HG02981 (cell line): ENCODE results near the gene GET3.
A peak's percentile ranks its signal among the peaks of the same experiment; 100 is the strongest.
"Not testable (repeated sequence)": the region's sequence is repeated elsewhere in the genome, so short reads cannot be mapped to it uniquely, and the experiment has no call there.

Source experiments
- ATAC-seq: cut with Tn5 transposase; IDR thresholded peaks from one replicate; pipeline ENCODE4 v1.9.1; 2021; ENCODE audit warnings: mild to moderate bottlenecking, moderate library complexity; ENCODE audit not compliant: unreplicated experiment

Gene GET3

DNA sequence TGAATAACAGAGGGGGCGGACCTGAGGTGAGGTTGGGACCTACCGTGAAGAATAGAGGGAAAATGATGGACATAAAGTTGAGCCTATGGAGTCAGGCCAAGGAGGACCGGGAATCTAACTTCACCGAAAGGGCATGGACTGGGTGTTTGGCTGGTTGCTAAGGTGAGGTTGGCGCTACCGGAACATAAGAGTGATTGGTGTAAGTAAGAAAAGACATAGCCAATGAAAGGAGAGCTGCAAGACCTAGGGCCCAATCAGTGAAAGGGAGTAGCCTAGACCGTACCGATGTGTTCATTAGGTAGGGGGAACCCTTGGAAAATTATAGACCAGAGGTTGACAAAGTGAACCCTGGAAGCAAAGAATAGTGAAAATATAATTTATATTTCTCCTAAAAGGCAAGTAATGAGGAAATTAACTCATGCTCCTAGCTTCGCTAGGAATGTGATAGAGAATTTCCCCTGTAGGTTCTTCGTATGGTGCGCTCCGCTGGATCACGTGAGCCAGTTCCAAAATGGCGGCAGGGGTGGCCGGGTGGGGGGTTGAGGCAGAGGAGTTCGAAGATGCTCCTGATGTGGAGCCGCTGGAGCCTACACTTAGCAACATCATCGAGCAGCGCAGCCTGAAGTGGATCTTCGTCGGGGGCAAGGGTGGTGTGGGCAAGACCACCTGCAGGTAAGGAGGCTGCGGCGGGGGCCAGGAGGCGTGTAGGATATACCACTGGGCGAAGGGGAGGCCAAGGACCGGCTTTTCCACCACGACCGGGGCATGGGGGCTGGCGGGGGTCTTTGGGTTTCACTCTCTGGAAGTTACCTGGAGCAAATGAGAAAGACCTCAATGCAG lies at the start of gene GET3:
GET3 (plus strand) TSS at position 503 of the 840 bp plus-strand sequence; CDS start at position 512, 9 bp downstream.
- ATAC-seq: peak; percentile 69

DNA sequence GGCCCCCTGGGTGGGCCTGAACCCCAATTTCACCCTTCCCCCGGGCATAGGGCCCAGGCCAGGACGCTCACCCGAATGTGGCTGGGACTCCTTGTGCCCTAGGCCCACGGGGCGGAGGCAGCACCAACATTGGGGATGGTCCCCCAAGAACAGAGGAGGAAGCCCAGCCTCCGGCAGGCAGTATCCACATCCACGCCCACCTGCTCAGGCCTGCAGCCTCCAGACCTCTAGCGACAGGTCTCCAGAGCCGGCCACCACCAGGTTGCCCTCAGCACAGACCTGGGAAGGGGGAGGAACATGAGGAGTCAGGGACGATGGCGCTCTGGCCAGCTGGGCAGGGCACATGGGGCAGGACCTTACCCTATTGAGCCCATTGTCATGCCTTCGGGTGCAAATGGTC lies 48.3 kb upstream of the GET3 start:
- ATAC-seq: no peak

DNA sequence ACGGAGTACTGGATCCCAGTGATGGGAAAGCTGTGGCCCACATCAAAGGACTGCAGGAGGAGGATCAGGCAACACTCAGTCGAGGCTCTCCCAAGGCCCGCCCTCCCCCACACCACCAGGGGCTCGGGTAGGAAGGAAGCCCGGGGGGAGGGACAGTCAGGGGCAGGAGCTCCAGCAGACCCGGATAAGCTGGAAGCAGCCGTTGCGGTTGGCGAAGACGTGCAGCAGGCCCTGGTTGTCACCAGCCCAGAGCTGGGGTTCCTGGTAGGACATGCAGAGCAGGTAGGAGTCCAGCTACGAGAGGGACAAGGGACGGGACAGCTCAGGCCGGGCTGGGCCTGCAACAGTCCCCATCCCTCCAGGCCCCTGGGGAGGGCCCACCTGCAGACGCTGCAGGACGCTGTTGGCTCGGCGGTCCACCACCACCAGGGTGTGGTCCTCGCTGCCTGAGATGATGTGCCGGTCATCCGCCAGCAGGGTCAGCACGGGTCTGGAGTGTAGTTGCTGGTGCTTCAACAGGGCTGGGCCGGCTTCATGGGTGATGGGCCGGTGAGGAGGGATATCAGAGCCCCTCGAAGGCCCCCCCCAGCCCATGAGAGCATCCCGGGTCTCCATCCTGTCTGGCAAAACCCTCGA lies 47.6 kb upstream of the GET3 start:
- no peak for ATAC-seq

DNA sequence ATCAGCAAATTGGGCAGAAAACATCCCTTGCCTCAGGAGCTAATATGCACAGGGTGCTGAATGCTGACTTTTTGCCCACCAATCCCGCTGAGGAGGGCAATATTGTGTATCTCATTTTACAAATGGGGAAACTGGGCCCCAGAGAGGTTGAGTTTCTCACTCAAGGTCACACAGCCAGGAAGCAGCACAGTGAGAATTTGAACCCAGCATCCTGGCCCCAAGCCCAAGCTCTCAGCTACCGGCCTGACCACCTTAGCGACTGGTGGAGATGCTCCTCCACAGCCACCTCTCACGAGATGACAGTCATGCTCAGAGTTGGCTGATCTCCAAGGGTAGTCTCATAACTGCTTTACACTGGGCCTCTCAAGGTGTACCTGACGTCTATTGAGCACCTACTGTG lies 44.3 kb upstream of the GET3 start:
- ATAC-seq: no peak

DNA sequence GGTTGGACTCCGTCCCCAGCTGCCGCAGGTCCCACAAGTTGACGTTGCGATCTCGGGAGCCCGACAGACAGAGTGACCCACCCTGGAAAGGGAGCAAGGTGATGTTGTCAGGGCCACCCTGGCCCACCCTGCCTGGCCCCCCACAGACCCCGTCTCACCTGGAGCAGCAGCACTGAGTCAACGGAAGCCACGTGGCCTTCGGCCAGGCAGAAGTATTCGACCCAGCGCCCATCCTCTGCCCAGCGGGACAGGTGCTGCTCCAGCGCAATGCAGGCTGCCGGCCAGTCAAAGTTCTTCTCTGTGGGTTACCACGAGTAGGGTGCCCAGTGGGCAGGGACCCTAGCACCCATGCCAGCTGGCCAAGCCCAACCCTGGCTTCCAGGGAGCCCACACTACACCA lies 42.7 kb upstream of the GET3 start:
- ATAC-seq: no peak

DNA sequence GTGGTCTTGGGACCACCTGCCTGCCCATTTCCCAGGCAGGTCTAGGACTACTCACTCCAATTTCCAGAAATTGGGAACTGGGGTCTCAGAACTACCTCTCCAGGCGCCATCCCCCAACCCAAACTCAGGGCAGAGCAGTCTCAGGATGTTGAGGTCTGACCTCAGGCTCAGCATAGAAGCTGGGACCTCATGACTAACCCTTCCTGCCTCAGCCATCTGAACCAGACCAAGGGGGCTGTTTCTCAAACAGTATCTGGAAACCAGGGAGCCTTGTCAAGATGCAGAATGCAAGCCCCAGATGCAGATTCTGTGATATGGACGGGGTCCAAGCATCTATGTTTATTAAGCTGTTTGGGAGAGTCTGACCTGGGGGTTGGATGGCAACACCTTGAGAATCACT lies 42.2 kb upstream of the GET3 start:
- no peak for ATAC-seq

DNA sequence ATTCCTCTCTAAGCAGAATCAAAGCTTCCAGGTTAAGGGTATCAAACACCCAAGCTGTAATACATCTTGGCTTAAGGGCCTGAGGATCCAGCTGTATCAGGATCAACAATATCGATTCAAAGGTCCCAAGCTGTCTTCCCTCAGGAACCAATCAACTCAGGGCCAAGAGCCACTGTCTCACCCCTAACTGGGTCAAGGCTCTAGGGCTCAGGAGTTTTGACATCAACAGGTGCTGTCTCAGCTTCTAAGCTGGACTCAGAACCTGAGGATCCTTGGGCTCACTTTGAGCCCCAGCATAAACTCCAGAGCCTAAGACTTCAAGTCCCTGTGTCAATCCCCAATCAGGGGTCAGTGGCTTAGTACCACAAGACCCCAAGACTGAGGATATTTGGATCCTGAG lies 41.8 kb upstream of the GET3 start:
- no peak for ATAC-seq

DNA sequence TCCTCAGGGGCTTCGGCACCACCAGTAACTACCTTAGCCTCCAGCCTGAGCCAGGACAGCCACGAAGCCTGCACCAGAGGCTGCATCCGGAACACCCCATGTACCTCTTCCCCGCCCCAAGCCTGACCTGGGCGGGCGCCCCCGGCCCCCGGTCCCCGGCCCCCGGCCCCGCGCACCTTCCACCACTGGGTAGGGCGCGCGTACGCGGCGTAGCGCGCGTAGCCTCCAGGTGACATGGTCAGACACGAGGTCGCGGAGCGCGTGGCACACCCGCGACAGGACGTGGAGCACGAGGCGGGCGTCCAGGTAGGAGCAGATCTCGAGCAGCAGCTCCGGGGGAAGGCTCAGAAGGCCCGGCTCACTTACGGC lies 41.3 kb upstream of the GET3 start:
- peak; percentile 6 for ATAC-seq

DNA sequence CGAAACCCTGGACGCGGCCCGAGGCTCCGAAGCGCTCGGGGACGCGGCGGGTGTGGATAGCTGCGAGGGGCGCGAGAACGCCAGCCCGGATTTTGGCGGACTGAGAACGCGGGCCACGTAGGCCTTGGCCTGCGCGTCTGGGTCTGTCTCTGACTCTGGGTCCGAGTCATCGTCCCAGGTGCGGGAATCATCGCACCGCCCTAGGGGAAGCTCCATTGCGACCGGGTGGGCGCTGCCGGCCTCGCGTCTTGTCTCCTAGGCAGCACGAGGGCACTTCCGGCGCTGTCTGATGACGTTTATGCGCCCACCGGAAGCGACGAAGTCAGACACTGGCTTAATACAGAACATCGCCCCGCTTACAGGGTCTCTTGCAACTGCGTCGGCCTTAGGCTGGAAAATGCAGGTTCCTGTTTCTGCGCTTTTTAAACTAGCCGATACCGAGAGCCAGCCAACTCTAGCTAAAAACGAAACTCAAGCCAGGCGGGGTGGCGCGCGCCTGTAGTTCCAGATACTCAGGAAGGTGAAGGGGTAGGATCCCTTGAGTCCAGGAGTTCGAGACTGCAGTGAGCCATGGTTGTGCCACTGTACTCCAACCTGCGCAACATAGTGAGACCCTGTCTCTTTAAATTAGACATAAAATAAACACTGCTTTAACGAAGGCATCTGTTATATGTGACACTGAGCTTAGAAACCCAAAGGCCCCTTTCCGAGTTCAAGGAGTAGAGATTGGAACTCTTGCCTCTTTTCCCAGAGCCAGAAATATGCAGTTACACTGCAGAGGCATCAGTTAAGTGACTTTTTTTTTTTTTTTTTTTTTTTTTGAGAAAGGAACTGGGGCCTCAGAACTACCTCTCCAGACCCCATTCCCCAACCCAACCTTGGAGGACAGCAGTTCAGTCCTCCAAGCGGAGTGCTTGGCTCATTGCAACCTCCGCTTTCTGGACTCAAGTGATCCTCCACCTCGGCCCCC lies 40.6 kb upstream of the GET3 start, which contains the start of gene FBXW9:
FBXW9 (minus strand) TSS at position 266 of the 970 bp plus-strand sequence; CDS start at position 216, 50 bp downstream.
- ATAC-seq: peak; percentile 83

DNA sequence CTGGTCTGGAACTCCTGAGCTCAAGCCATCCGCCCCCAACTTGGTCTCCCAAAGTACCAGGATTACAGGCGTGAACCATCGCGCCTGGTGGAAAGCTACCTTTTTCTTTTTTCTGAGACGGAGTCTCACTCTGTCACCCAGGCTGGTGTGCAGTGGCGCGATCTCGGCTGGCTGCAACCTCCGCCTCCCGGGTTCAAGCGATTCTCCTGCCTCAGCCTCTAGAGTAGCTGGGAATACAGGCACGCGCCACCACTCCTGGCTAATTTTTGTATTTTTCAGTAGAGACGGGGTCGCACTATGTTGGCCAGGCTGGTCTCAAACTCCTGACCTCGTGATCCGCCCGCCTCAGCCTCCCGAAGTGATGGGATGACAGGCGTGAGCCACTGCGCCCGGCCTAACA lies 39.9 kb upstream of the GET3 start:
- not testable (repeated sequence) for ATAC-seq

DNA sequence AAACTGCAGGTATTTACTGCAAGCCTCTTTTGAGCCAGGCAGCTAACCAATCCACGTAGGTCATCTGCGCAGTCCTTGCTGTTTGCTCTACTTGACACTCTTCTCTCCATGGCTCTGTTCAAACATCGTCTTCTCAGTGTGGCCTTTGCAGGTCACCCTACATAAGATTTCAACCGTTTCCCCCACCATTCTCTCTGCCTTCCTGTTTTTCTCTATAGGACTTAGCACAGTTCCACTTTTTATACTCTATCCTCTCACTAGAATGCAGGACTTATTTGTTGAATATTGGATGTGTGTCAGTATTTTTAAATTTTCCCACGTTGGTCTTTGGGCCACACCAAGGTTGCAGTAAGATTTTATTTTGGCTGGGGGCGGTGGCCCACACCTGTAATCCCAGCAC lies 39.2 kb upstream of the GET3 start:
- no peak for ATAC-seq

DNA sequence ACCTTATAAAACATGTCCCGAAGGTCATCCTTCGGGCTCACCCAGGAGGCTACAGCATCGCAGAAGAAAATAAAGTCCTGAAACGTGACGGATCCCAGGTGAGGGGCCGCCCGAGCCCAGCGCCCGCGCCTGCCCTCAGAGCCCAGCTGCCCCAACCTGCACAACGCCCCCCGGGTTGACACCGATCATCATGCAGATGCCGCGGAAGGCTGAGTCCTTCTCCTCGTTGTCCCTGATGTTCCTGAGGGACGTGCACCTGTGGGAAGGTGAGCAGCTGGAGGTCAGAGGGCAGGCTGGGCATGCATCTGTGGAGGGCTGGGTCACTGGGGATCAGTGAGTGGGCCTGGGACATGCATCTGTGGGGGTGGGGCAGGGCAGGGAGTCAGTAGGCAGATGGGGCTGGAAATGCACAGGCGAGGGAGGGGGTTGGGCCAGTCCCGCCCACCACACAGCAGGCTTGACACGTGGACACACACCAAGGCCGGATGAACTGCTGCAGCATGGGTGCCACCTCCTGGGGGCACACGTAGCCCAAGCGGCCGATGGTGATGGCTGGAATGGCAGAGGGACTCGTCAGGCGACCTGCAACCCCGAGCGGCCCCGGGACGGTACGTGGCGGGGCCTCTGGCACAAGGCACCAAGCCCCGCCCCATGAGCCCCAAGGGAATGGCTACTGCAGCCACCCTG lies 35.6 kb upstream of the GET3 start:
- ATAC-seq: no peak

DNA sequence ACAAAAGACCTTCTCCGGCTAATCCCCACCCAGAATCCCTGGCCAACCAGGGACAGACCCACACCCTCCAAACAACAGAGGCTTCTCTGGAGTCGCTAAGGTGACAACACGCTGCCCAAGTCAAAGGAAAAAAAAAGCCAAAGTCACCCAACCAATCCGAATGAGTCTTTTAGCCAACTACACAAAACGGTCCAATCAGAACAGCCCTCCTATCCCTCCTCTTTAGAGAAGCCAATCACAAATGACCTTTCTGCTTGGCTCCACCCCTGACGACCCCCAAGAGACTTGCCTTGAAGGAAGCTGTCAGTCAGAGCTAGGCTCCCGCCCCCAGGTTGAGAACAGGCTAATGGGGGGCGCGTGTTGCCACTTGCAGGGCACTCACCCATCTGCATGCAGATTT lies 34.3 kb upstream of the GET3 start:
- no peak for ATAC-seq

DNA sequence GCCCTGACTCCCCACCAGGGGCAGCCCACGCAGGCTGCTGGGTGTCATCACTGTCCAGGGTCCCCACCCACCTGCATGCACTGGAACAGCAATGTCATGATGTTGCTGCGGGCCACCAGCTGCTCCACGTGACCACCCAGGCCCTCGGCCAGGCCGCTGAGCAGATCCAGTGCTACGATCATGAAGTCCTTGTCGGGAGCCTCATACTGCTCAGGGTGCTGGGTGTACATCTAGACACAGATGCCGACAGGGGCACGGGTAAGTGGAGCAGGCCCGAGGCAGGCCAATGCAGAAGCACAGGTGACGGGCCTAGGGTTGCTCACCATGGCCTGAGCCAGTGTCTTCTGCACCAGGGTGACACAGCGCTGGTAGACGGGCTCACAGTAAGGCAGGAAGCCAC lies 32.1 kb upstream of the GET3 start:
- no peak for ATAC-seq

DNA sequence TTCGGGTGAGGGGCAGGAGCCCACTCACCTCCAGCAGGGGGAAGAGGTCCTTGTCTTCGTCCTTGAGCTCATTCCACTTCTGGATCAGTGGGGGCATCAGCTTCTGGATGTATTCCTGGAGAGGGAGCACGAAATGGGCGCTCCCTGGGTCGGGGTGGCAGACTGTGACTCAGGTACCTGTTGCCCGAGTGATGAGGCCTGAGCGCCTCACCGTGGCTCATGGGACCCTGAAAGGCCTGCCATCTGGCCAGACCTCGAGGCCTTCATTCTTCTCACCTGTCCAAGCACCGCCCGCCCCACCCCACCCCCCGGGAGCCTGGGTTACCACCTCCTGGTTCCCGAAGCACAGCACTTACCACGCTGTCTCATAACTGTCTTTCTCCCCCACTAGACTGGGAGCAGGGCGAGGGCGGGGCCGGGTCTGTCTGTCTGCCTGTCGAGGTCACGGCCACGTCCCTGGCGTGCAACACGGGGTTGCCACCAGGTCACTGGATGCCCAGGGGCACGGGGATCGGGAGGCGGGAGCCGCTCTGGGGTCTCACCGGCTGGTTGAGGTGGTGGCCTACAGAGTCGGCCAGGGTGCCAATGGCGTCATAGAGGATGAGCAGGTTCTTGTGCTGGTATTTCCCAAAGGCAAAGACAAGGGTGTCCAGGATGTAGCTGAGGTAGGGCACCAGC lies 31.5 kb upstream of the GET3 start:
- no peak for ATAC-seq

DNA sequence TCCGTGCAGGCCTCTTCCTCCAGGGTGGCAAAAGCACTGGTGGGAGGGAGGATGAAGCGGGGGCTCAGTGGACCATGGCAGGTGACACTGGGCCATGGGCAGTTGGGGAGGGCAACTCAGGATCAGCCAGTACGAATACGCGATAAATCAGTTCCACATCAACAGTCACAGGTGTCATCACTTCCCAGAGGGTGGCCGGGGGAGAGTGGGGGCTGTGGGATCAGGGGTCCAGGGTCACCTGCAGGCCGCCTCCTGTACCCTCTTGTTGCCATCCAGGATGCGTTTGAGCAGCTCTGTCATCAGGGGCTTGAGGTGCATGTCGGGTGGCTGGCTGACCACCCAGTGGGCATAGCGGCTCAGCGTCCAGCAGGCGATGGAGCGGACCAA lies 31.0 kb upstream of the GET3 start:
- ATAC-seq: no peak

DNA sequence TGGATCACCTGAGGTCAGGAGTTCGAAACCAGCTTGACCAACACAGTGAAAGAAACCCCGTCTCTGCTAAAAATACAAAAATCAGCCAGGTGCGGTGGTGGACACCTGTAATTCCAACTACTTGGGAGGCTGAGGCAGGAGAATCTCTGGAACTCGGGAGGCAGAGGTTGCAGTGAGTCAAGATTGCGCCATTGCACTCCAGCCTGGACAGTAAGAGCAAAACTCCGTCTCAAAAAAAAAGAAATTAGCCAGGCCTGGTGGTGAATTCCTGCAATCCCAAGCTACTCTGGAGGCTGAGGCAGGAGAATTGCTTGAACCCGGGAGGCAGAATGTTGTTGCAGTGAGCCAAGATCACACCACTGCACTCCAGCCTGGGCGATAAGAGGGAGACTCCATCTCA lies 28.7 kb upstream of the GET3 start:
- ATAC-seq: no peak

DNA sequence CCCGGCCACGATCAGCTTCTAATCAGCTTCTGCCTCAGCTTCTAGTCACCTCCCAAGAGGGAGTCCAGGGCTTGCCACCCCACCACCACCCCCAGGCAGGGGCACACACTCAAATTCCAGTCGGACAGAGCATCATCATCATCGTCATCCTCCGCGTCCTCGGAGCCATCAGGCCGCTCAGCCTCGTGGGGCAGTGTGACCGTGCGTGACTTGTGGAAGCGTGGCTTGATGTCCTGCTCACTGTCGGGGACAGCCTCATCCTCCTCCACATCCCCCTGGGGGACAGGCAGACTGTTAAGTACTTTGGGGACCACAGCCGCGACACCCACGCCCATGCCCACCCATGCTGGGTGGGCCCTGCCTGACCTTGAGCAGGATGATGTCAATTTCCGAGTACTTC lies 26.1 kb upstream of the GET3 start:
- no peak for ATAC-seq

DNA sequence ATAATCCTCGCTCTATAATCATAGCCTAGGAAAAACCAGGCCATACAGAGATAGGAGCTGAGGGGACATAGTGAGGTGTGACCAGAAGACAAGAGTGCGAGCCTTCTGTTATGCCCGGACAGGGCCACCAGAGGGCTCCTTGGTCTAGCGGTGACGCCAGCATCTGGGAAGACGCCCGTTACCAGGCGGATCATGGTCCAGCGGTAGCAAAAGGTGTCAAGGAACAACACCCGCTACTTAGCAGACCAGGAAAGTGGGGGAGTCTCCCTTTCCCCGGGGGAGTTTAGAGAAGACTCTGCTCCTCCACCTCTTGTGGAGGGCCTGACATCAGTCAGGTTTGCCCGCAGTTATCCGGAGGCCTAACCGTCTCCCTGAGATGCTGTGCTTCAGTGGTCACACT lies 25.2 kb upstream of the GET3 start:
- ATAC-seq: not testable (repeated sequence)

DNA sequence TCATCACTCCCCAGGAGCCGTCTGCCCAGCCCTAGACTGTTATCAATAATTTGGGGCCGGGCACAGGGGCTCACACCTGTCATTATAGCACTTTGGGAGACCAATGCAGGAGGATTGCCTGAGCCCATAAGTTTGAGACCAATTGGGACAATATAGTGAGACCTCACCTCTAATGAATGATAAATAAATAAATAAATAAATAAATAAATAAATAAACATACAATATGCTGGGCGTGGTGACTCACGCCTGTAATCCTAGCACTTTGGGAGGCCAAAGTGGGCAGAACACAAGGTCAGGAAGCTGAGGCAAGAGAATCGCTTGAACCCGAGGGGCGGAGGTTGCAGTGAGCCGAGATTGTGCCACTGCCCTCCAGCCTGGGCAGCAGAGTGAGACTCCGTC lies 24.0 kb upstream of the GET3 start:
- ATAC-seq: not testable (repeated sequence)
